Loucy (cell line): Measurements from ENCODE around the gene CIBAR2.

ENCODE experiments used
- H2AFZ ChIP-seq: fragments of 200-600 bp; sonication (generic); 2 replicates; pipeline ENCODE4 v1.6.0; 2016; ENCODE audit warnings: antibody characterized with exemption, mild to moderate bottlenecking, low read length, moderate library complexity
- H3F3A ChIP-seq: fragments of 200-600 bp; 2 replicates; pipeline ENCODE4 v1.6.0; 2016; ENCODE audit warnings: antibody characterized with exemption, low read depth, mild to moderate bottlenecking
- H3K27me3 ChIP-seq: fragments of 200-600 bp; sonication (generic); 2 replicates; pipeline ENCODE4 v1.6.1; 2014; ENCODE audit warnings: low read length, mild to moderate bottlenecking; ENCODE audit not compliant: insufficient read depth, poor library complexity, severe bottlenecking
- H3K36me3 ChIP-seq: fragments of 200-600 bp; sonication (generic); 2 replicates; pipeline ENCODE4 v1.6.1; 2016; ENCODE audit warnings: low read length; ENCODE audit not compliant: insufficient read depth
- H3K4me1 ChIP-seq: fragments of 200-600 bp; sonication (generic); 2 replicates; pipeline ENCODE4 v1.5.1; 2014; ENCODE audit warnings: low read length, mild to moderate bottlenecking; ENCODE audit not compliant: insufficient read depth, poor library complexity, severe bottlenecking
- H3K4me2 ChIP-seq: fragments of 200-600 bp; sonication (generic); 2 replicates; pipeline ENCODE4 v1.6.0; 2014; ENCODE audit warnings: antibody characterized with exemption, low read length, low read depth, mild to moderate bottlenecking; ENCODE audit not compliant: poor library complexity, severe bottlenecking
- H3K4me3 ChIP-seq: fragments of 200-600 bp; sonication (generic); 2 replicates; pipeline ENCODE4 v1.5.1; 2014; ENCODE audit warnings: low read length, mild to moderate bottlenecking, mixed read lengths; ENCODE audit not compliant: poor library complexity, severe bottlenecking
- H3K79me2 ChIP-seq: fragments of 200-600 bp; sonication (generic); 2 replicates; pipeline ENCODE4 v1.6.1; 2014; ENCODE audit warnings: low read length; ENCODE audit not compliant: insufficient read depth
- H3K9ac ChIP-seq: fragments of 200-600 bp; sonication (generic); 2 replicates; pipeline ENCODE4 v1.6.0; 2014; ENCODE audit warnings: mild to moderate bottlenecking, low read depth, low read length, moderate library complexity; ENCODE audit not compliant: poor library complexity, severe bottlenecking
- H3K9me2 ChIP-seq: fragments of 200-600 bp; sonication (generic); replicated peaks from 2 replicates; pipeline ENCODE4 v1.6.1; 2016; ENCODE audit warnings: low read depth, low read length, mixed read lengths
- H3K9me3 ChIP-seq: fragments of 200-600 bp; sonication (generic); 2 replicates; pipeline ENCODE4 v1.6.1; 2014; ENCODE audit warnings: mild to moderate bottlenecking, antibody characterized with exemption, low read length, low read depth; ENCODE audit not compliant: insufficient read depth
- H4K20me1 ChIP-seq: fragments of 200-600 bp; sonication (generic); 2 replicates; pipeline ENCODE4 v1.6.0; 2014; ENCODE audit warnings: antibody characterized with exemption, low read length, mild to moderate bottlenecking; ENCODE audit not compliant: insufficient read depth, poor library complexity, severe bottlenecking
- CTCF ChIP-seq: fragments of 200-600 bp; sonication (generic); conservative IDR thresholded peaks from 2 replicates; pipeline ENCODE4 v1.5.1; 2014; ENCODE audit warnings: mild to moderate bottlenecking, antibody characterized with exemption, low read length
- EZH2phosphoT487 ChIP-seq: fragments of 200-600 bp; IDR thresholded peaks from 2 replicates; pipeline ENCODE4 v1.6.1; 2018; ENCODE audit warnings: antibody characterized with exemption, mild to moderate bottlenecking, moderate library complexity, borderline replicate concordance

CIBAR2 gene

GRCh38 chr16:85156440-85156839, 44.2 kb upstream of the CIBAR2 start:
- H3K36me3 ChIP-seq: no peaks in the 10 kb centered on the region
- no peaks in the 10 kb centered on the region for H3K79me2 ChIP-seq
- no peaks in the 10 kb centered on the region for H3K27me3 ChIP-seq
- no peaks in the 10 kb centered on the region for H3F3A ChIP-seq
- H3K9me3 ChIP-seq: no peaks in the 10 kb centered on the region
- no peaks in the 10 kb centered on the region for H3K4me1 ChIP-seq
- TF ChIP-seq EZH2phosphoT487: no peak
- TF ChIP-seq CTCF: no peak
- no peak overlapping the region for H2AFZ ChIP-seq
- H3K9me2 ChIP-seq: no peaks in the 10 kb centered on the region
- H3K4me2 ChIP-seq: no peak overlapping the region
- H3K9ac ChIP-seq: no peak overlapping the region
- H4K20me1 ChIP-seq: no peaks in the 10 kb centered on the region
- H3K4me3 ChIP-seq: no peak overlapping the region

- no peaks in the 10 kb centered on the region for H3K9me2 ChIP-seq
- no peaks in the 10 kb centered on the region for H4K20me1 ChIP-seq
- no peaks in the 10 kb centered on the region for H3K36me3 ChIP-seq
- H3K79me2 ChIP-seq: no peaks in the 10 kb centered on the region
- H3K4me1 ChIP-seq: no peaks in the 10 kb centered on the region
- no peak overlapping the region for H3K9ac ChIP-seq
- H3K27me3 ChIP-seq: no peaks in the 10 kb centered on the region
- no peaks in the 10 kb centered on the region for H3K9me3 ChIP-seq
- H2AFZ ChIP-seq: no peak overlapping the region
- H3K4me2 ChIP-seq: no peak overlapping the region
- H3F3A ChIP-seq: no peaks in the 10 kb centered on the region
- TF ChIP-seq EZH2phosphoT487: no peak
- TF ChIP-seq CTCF: no peak
- H3K4me3 ChIP-seq: no peak overlapping the region
Measured at GRCh38 chr16:85153656-85154091, 41.4 kb upstream of the CIBAR2 start.

GRCh38 chr16:85153046-85153445, 40.8 kb upstream of the CIBAR2 start:
- TF ChIP-seq CTCF (no peak), EZH2phosphoT487 (no peak)
- no peaks in the 10 kb centered on the region for H4K20me1 ChIP-seq
- no peaks in the 10 kb centered on the region for H3K36me3 ChIP-seq
- H3K9me3 ChIP-seq: no peaks in the 10 kb centered on the region
- H3K4me3 ChIP-seq: no peak overlapping the region
- H3K4me2 ChIP-seq: no peak overlapping the region
- H3F3A ChIP-seq: no peaks in the 10 kb centered on the region
- no peak overlapping the region for H3K9ac ChIP-seq
- no peaks in the 10 kb centered on the region for H3K4me1 ChIP-seq
- H3K27me3 ChIP-seq: no peaks in the 10 kb centered on the region
- H2AFZ ChIP-seq: no peak overlapping the region
- H3K9me2 ChIP-seq: no peaks in the 10 kb centered on the region
- H3K79me2 ChIP-seq: no peaks in the 10 kb centered on the region
